Ishikawa (cell line): Measurements from ENCODE around the gene SBF1.

Experiments used
- CEBPB ChIP-seq: IDR thresholded peaks from 2 replicates; pipeline ENCODE4 v1.6.1; 2012
- CREB1 ChIP-seq: IDR thresholded peaks from 2 replicates; pipeline ENCODE4 v1.6.1; 2012; ENCODE audit warnings: low read depth
- EGR1 ChIP-seq: IDR thresholded peaks from 2 replicates; pipeline ENCODE4 v1.6.1; 2012
- EP300 ChIP-seq: IDR thresholded peaks from 2 replicates; pipeline ENCODE4 v1.6.1; 2012; ENCODE audit warnings: borderline replicate concordance
- NFIC ChIP-seq: IDR thresholded peaks from 2 replicates; pipeline ENCODE4 v1.6.1; 2012
- RAD21 ChIP-seq: IDR thresholded peaks from 2 replicates; pipeline ENCODE4 v1.6.1; 2012; ENCODE audit warnings: low read depth
- TAF1 ChIP-seq: IDR thresholded peaks from 2 replicates; pipeline ENCODE4 v1.6.1; 2012; ENCODE audit warnings: low read depth, mild to moderate bottlenecking
- TCF12 ChIP-seq: IDR thresholded peaks from 2 replicates; pipeline ENCODE4 v1.6.1; 2012; ENCODE audit warnings: low read depth
- TEAD4 ChIP-seq: IDR thresholded peaks from 2 replicates; pipeline ENCODE4 v1.6.1; 2012
- YY1 ChIP-seq: IDR thresholded peaks from 2 replicates; pipeline ENCODE4 v1.6.1; 2012; ENCODE audit warnings: low read depth
- TF ChIP-seq, protein P1 (sequence below): IDR thresholded peaks from 2 replicates; pipeline ENCODE4 v1.6.1; 2012
- TF ChIP-seq, protein P2 (sequence below): IDR thresholded peaks from 2 replicates; pipeline ENCODE4 v1.6.1; 2012; ENCODE audit warnings: low read depth, mild to moderate bottlenecking
- TF ChIP-seq, protein P3 (sequence below): IDR thresholded peaks from 2 replicates; pipeline ENCODE4 v1.6.1; 2012

DNA sequence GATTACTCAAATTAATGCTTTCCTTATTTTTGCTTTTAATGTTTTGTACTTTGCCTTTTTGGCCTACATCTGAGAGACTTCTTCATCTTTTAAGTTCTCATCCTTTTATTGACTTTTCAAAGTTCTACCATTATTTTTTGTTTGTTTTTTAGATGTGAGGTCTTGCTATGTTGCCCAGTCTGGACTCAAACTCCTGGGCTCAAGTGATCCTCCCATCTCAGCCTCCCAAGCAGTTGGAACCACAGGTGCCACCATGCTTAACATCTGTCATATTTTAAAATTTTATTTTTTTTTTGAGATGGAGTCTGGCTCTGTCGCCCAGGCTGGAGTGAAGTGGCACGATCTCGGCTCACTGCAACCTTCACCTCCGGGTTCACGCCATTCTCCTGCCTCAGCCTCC lies 73.9 kb downstream of the SBF1 start:
- TF ChIP-seq RAD21 (no peak), EP300 (no peak), EGR1 (no peak), CREB1 (no peak), YY1 (no peak), TEAD4 (no peak), CEBPB (no peak), TAF1 (no peak), TCF12 (no peak), NFIC (no peak)
- TF ChIP-seq, protein P1, sequence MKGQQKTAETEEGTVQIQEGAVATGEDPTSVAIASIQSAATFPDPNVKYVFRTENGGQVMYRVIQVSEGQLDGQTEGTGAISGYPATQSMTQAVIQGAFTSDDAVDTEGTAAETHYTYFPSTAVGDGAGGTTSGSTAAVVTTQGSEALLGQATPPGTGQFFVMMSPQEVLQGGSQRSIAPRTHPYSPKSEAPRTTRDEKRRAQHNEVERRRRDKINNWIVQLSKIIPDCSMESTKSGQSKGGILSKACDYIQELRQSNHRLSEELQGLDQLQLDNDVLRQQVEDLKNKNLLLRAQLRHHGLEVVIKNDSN: no peak
- TF ChIP-seq, protein P2, sequence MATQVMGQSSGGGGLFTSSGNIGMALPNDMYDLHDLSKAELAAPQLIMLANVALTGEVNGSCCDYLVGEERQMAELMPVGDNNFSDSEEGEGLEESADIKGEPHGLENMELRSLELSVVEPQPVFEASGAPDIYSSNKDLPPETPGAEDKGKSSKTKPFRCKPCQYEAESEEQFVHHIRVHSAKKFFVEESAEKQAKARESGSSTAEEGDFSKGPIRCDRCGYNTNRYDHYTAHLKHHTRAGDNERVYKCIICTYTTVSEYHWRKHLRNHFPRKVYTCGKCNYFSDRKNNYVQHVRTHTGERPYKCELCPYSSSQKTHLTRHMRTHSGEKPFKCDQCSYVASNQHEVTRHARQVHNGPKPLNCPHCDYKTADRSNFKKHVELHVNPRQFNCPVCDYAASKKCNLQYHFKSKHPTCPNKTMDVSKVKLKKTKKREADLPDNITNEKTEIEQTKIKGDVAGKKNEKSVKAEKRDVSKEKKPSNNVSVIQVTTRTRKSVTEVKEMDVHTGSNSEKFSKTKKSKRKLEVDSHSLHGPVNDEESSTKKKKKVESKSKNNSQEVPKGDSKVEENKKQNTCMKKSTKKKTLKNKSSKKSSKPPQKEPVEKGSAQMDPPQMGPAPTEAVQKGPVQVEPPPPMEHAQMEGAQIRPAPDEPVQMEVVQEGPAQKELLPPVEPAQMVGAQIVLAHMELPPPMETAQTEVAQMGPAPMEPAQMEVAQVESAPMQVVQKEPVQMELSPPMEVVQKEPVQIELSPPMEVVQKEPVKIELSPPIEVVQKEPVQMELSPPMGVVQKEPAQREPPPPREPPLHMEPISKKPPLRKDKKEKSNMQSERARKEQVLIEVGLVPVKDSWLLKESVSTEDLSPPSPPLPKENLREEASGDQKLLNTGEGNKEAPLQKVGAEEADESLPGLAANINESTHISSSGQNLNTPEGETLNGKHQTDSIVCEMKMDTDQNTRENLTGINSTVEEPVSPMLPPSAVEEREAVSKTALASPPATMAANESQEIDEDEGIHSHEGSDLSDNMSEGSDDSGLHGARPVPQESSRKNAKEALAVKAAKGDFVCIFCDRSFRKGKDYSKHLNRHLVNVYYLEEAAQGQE: no peak
- TF ChIP-seq, protein P3, sequence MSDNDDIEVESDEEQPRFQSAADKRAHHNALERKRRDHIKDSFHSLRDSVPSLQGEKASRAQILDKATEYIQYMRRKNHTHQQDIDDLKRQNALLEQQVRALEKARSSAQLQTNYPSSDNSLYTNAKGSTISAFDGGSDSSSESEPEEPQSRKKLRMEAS: no peak
